ENCODE results near the gene SNAPC2.

DNA sequence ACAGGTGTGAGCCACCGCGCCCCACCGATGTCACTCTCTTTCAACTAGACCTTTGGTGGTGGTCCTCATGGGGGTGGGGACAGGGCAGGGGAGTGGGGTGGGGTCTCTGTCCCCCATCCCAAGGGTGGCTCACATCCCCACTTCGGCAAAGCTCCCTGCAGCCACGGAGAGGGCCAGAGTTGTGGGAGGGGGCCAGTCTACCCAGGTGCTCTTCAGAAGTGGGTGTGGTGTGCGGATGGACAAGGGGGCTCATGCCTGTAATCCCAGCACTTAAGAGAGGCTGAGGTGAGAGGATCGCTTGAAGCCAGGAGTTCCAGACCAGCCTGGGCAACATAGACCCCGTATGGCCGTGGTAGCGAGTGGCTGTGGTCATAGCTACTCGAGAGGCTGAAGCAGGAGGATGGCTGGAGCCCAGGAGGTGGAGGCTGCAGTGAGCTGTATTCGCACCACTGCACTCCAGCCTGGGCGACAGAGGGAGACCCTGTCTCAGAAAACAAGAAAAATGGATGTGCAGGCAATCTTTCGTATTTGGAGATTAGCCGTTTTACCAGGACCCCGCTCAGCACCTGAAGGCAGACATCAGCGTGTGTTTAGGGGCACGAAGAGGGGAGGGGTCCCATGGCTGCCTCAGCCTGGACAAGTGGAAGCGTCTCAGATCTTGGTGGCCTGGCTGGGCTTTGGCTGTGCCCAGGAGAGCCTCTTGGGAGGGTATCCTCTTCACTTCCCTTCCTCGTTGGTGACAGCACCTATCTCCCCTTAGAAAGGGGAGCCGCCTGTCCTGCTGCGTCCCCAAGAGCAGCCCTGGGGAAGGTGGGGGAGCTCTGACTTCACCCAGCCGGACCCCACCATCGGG lies 4.7 kb upstream of the SNAPC2 start:
- TF ChIP-seq, protein P1, sequence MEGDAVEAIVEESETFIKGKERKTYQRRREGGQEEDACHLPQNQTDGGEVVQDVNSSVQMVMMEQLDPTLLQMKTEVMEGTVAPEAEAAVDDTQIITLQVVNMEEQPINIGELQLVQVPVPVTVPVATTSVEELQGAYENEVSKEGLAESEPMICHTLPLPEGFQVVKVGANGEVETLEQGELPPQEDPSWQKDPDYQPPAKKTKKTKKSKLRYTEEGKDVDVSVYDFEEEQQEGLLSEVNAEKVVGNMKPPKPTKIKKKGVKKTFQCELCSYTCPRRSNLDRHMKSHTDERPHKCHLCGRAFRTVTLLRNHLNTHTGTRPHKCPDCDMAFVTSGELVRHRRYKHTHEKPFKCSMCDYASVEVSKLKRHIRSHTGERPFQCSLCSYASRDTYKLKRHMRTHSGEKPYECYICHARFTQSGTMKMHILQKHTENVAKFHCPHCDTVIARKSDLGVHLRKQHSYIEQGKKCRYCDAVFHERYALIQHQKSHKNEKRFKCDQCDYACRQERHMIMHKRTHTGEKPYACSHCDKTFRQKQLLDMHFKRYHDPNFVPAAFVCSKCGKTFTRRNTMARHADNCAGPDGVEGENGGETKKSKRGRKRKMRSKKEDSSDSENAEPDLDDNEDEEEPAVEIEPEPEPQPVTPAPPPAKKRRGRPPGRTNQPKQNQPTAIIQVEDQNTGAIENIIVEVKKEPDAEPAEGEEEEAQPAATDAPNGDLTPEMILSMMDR (IDR thresholded peaks at IDR 0.05; ENCODE audit: insufficient read depth, low read depth, low read length): no peak
- TF ChIP-seq EZH2 (IDR thresholded peaks at IDR 0.05; ENCODE audit: insufficient read depth, low read length): no peak

All from astrocyte (in vitro differentiated cells and primary cell).